Left ventricle myocardium superior (tissue), 1 donor: ENCODE measurements around the gene HSPD1. TPM values are rescaled to one million over a fixed set of nuclear protein-coding genes. Genes with fewer than 3 reads are reported as not detected.
A peak's percentile ranks its signal among the peaks of the same experiment; 100 is the strongest.
"Not testable (repeated sequence)": the region's sequence is repeated elsewhere in the genome, so short reads cannot be mapped to it uniquely, and the experiment has no call there.

Experiments used
- ATAC-seq: fragments of 200-7000 bp; cut with Tn5 transposase; one replicate; pipeline ENCODE4 v1.9.1; 2020; ENCODE audit warnings: mild to moderate bottlenecking, moderate library complexity
- DNase-seq: peaks from one replicate; pipeline ENCODE4 v3.0.0-alpha.2; 2020
- intact Hi-C: fragments of 100-400 bp; cut with micrococcal nuclease; formaldehyde crosslinking; loops from one replicate; pipeline ENCODE4 v1.11.0; 2022
- total RNA-seq: library from RNA; stranded (reverse); fragmentation: NEBNext Ultra II Directional; extraction: Animal tissue kit (Norgen Biotek cat#: 25700); gene quantifications from one replicate; pipeline ENCODE4 v1.2.1, GENCODE V29; 2021
- donor health status: DM: no; HTN: yes; CAD: no; lungs with severe emphysema.

The HSPD1 gene
- total RNA-seq, 1 donor from 2014 or later: 152 TPM

GRCh38 chr2:197498937-197499593 is 575 bp downstream of the HSPD1 start:
- intact Hi-C loops: loop anchor here (10.0 kb wide), 1 partner anchor 94 kb away; no protein-coding TSS in a partner anchor
- ATAC-seq (peak; percentile 30), DNase-seq (peak; percentile 74)

GRCh38 chr2:197498235-197498936 is 1.3 kb downstream of the HSPD1 start:
- intact Hi-C loops: loop anchor here (10.0 kb wide), 1 partner anchor 94 kb away; no protein-coding TSS in a partner anchor
- ATAC-seq: no peak

GRCh38 chr2:197497326-197497725 is 2.3 kb downstream of the HSPD1 start:
- no peak for DNase-seq
- intact Hi-C loops: loop anchor here (10.0 kb wide), 1 partner anchor 93 kb away; no protein-coding TSS in a partner anchor
- no peak for ATAC-seq

More at GRCh38 chr2:197498235-197498936, 1.3 kb downstream of the HSPD1 start:
- DNase-seq: no peak

GRCh38 chr2:197496695-197497094 is 2.9 kb downstream of the HSPD1 start:
- intact Hi-C loops: loop anchor here (10.0 kb wide), 1 partner anchor 92 kb away; no protein-coding TSS in a partner anchor
- ATAC-seq (no peak), DNase-seq (no peak)

- intact Hi-C loops: loop anchor here (10.0 kb wide), 1 partner anchor 91 kb away; no protein-coding TSS in a partner anchor
- DNase-seq (no peak), ATAC-seq (no peak)
These were observed 4.1 kb downstream of the HSPD1 start for GRCh38 chr2:197495433-197496134.

- no peak for DNase-seq
- ATAC-seq: peak; percentile 15
- intact Hi-C loops: no loop called here
These were observed 12.3 kb downstream of the HSPD1 start for GRCh38 chr2:197487385-197487784.

GRCh38 chr2:197486175-197486574 is 13.5 kb downstream of the HSPD1 start:
- intact Hi-C loops: no loop called here
- DNase-seq (no peak), ATAC-seq (no peak)

GRCh38 chr2:197484248-197484647 is 15.4 kb downstream of the HSPD1 start:
- ATAC-seq, DNase-seq, intact Hi-C loops: not testable (repeated sequence)

- intact Hi-C loops: no loop called here
- ATAC-seq (no peak), DNase-seq (no peak)
These were observed 19.2 kb downstream of the HSPD1 start for GRCh38 chr2:197480165-197481036.

GRCh38 chr2:197477797-197478196 is 21.8 kb downstream of the HSPD1 start:
- DNase-seq (no peak), ATAC-seq (no peak)
- intact Hi-C loops: no loop called here

- no peak for DNase-seq
- no peak for ATAC-seq
- intact Hi-C loops: no loop called here
These were observed 27.5 kb downstream of the HSPD1 start for GRCh38 chr2:197472166-197472565.

- ATAC-seq: no peak
- intact Hi-C loops: no loop called here
- no peak for DNase-seq
These were observed 35.5 kb downstream of the HSPD1 start for GRCh38 chr2:197464175-197464574.

- intact Hi-C loops: no loop called here
- DNase-seq: no peak
- ATAC-seq: peak; percentile 38
These were observed 38.6 kb downstream of the HSPD1 start for GRCh38 chr2:197461057-197461456.

- no peak for DNase-seq
- intact Hi-C loops: no loop called here
- ATAC-seq: no peak
These were observed 39.0 kb downstream of the HSPD1 start for GRCh38 chr2:197460649-197461048.

GRCh38 chr2:197455428-197455827 is 44.2 kb downstream of the HSPD1 start:
- DNase-seq (no peak), ATAC-seq (no peak)
- intact Hi-C loops: no loop called here

GRCh38 chr2:197454923-197455322 is 44.7 kb downstream of the HSPD1 start:
- ATAC-seq (no peak), DNase-seq (no peak)
- intact Hi-C loops: no loop called here

GRCh38 chr2:197453914-197454398 is 45.7 kb downstream of the HSPD1 start:
- peak; percentile 71 for ATAC-seq
- intact Hi-C loops: no loop called here
- DNase-seq: no peak

GRCh38 chr2:197453123-197453913 is 46.3 kb downstream of the HSPD1 start, which contains the start of gene COQ10B:
Gene COQ10B, plus strand, starts transcription at chr2:197453552. Its CDS starts 9 bp downstream, at chr2:197453561.
- ATAC-seq: peak; percentile 98
- DNase-seq: peak; percentile 99
- intact Hi-C loops: no loop called here
